IPS-20b (cell line): ENCODE measurements around the gene MYH7.
"Not testable (repeated sequence)": the region's sequence is repeated elsewhere in the genome, so short reads cannot be mapped to it uniquely, and the experiment has no call there.

Experiments
- H3K27ac ChIP-seq: one replicate; pipeline ENCODE4 v1.5.1; 2013; ENCODE audit warnings: low read length
- H3K27me3 ChIP-seq: 2 replicates; pipeline ENCODE4 v1.6.1; 2013; ENCODE audit warnings: mild to moderate bottlenecking, low read length, inconsistent platforms; ENCODE audit not compliant: insufficient read depth
- H3K36me3 ChIP-seq: 2 replicates; pipeline ENCODE4 v1.6.1; 2013; ENCODE audit warnings: low read depth, mild to moderate bottlenecking, inconsistent platforms, low read length, moderate library complexity; ENCODE audit not compliant: insufficient read depth
- H3K4me1 ChIP-seq: 2 replicates; pipeline ENCODE4 v1.6.1; 2013; ENCODE audit warnings: mild to moderate bottlenecking, control low read depth, inconsistent platforms, low read length, moderate library complexity; ENCODE audit not compliant: insufficient read depth
- H3K4me3 ChIP-seq: 2 replicates; pipeline ENCODE4 v1.5.1; 2013; ENCODE audit warnings: mild to moderate bottlenecking, low read length, inconsistent platforms
- H3K9ac ChIP-seq: 2 replicates; pipeline ENCODE4 v1.6.1; 2013; ENCODE audit warnings: low read depth, mild to moderate bottlenecking, inconsistent platforms, low read length, moderate library complexity
- H3K9me3 ChIP-seq: 2 replicates; pipeline ENCODE4 v1.6.1; 2013; ENCODE audit warnings: mild to moderate bottlenecking, low read depth, low read length, inconsistent platforms; ENCODE audit not compliant: insufficient read depth

The MYH7 gene

GRCh38 chr14:23465261-23465660 lies 29.8 kb upstream of the MYH7 start:
- no peak overlapping the region for H3K9ac ChIP-seq
- no peaks in the 10 kb centered on the region for H3K36me3 ChIP-seq
- H3K9me3 ChIP-seq, result no peaks in the 10 kb centered on the region
- no peak overlapping the region for H3K4me3 ChIP-seq
- no peaks in the 10 kb centered on the region for H3K4me1 ChIP-seq
- H3K27me3 ChIP-seq, result no peaks in the 10 kb centered on the region
- no peak overlapping the region for H3K27ac ChIP-seq

DNA sequence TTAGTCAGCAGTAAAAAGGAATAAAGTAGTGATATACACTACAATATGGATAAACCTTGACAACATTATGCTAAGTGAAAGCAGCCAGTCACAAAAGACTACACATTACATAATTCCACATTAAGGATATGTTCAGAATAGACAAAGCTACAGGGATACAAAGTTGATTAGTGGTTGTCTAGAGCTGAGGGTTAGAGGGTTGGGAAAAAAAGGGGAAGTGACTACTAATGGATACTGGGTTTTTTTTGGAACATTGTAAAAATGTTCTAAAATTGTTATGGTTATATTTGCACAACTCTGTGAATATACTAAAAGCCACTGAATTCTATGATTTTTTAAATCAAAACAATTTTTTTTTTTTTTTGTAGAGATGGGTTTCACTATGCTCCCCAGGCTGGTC lies 29.2 kb upstream of the MYH7 start:
- H3K9ac ChIP-seq, result no peak overlapping the region
- no peak overlapping the region for H3K27ac ChIP-seq
- H3K36me3 ChIP-seq, result no peaks in the 10 kb centered on the region
- H3K9me3 ChIP-seq, result no peaks in the 10 kb centered on the region
- H3K27me3 ChIP-seq, result no peaks in the 10 kb centered on the region
- H3K4me1 ChIP-seq, result no peaks in the 10 kb centered on the region
- H3K4me3 ChIP-seq, result no peak overlapping the region

GRCh38 chr14:23460960-23461359 lies 25.5 kb upstream of the MYH7 start:
- Histone ChIP-seq H3K9me3 (no peaks in the 10 kb centered on the region), H3K4me3 (no peak overlapping the region), H3K9ac (no peak overlapping the region), H3K36me3 (no peaks in the 10 kb centered on the region), H3K27ac (no peak overlapping the region), H3K4me1 (no peaks in the 10 kb centered on the region), H3K27me3 (no peaks in the 10 kb centered on the region)

- no peaks in the 10 kb centered on the region for H3K36me3 ChIP-seq
- H3K4me1 ChIP-seq, result no peaks in the 10 kb centered on the region
- H3K4me3 ChIP-seq, result no peak overlapping the region
- no peak overlapping the region for H3K27ac ChIP-seq
- no peaks in the 10 kb centered on the region for H3K9me3 ChIP-seq
- no peak overlapping the region for H3K9ac ChIP-seq
- no peaks in the 10 kb centered on the region for H3K27me3 ChIP-seq
Observed at GRCh38 chr14:23457587-23458445, 22.4 kb upstream of the MYH7 start.

DNA sequence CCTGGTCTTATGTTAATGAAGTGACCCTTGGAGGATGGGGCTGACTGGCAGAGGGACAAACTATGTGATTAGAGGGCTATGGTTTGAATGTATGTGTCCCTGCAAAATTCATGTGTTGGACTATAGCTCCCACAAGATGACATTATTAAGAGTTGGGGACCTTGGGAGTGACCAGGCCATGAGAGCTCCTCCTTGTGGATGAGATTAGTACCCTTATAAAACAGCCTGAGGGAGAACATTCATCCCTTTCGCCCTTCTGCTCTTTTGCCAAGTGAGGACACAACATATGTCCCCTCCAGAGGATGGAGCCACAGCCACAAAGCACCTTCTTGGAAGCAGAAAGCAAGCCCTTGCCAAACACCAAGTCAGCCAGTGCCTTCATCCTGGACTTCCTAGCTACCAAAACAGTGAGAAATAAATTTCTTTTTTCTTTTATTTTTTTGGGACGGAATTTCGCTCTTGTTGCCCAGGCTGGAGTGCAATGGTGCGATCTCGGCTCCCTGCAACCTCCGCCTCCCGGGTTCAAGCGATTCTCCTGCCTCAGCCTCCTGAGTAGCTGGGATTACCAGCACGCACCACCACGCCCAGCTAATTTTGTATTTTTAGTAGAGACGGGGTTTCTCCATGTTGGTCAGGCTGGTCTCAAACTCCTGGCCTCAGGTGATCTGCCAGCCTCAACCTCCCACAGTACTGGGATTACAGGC lies 21.6 kb upstream of the MYH7 start:
- not testable (repeated sequence) for H3K36me3 ChIP-seq, H3K9ac ChIP-seq, H3K4me3 ChIP-seq, H3K27me3 ChIP-seq, H3K4me1 ChIP-seq, H3K9me3 ChIP-seq, H3K27ac ChIP-seq

GRCh38 chr14:23454445-23454856 lies 19.0 kb upstream of the MYH7 start:
- H3K4me1 ChIP-seq, result no peaks in the 10 kb centered on the region; the same call in 1 of the 2 replicates
- no peak overlapping the region for H3K4me3 ChIP-seq
- 0 out of 2 replicates have a peak, but pooled peaks cover 5% of the 10 kb centered on the region for H3K9me3 ChIP-seq
- H3K27ac ChIP-seq, result no peak overlapping the region
- no peaks in the 10 kb centered on the region for H3K36me3 ChIP-seq
- H3K9ac ChIP-seq, result no peak overlapping the region
- no peaks in the 10 kb centered on the region for H3K27me3 ChIP-seq

GRCh38 chr14:23452237-23452636 lies 16.8 kb upstream of the MYH7 start:
- no peaks in the 10 kb centered on the region for H3K36me3 ChIP-seq
- no peak overlapping the region for H3K9ac ChIP-seq
- 0 out of 2 replicates have a peak, but pooled peaks cover 5% of the 10 kb centered on the region for H3K9me3 ChIP-seq
- no peaks in the 10 kb centered on the region for H3K27me3 ChIP-seq
- peaks cover 4% of the 10 kb centered on the region; the same call in 1 of the 2 replicates for H3K4me1 ChIP-seq
- no peak overlapping the region for H3K4me3 ChIP-seq
- no peak overlapping the region for H3K27ac ChIP-seq

DNA sequence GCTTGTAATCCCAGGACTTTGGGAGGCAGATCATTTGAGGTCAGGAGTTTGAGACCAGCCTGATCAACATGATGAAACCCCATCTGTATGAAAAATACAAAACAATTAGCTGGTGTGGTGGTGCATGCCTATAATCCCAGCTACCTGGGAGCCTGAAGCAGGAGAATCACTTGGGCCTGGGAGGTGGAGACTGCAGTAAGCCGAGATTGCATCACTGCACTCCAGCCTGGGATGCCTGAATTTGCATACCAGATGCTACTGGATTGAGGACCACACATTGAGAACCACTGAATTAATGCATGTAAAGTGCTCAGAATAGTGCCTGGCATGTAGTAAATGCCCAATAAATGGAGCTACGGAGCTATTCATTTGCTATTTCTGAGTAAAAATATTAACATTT lies 14.9 kb upstream of the MYH7 start:
- H3K4me1 ChIP-seq, result peaks cover 4% of the 10 kb centered on the region; the same call in 1 of the 2 replicates
- no peaks in the 10 kb centered on the region for H3K36me3 ChIP-seq
- no peaks in the 10 kb centered on the region for H3K27me3 ChIP-seq
- H3K9me3 ChIP-seq, result 0 out of 2 replicates have a peak, but pooled peaks cover 5% of the 10 kb centered on the region
- no peak overlapping the region for H3K9ac ChIP-seq
- H3K4me3 ChIP-seq, result no peak overlapping the region
- H3K27ac ChIP-seq, result no peak overlapping the region

GRCh38 chr14:23449314-23449713 lies 13.9 kb upstream of the MYH7 start:
- Histone ChIP-seq H3K9ac (no peak overlapping the region), H3K36me3 (no peaks in the 10 kb centered on the region), H3K4me1 (peaks cover 4% of the 10 kb centered on the region; the same call in 1 of the 2 replicates), H3K27me3 (no peaks in the 10 kb centered on the region), H3K9me3 (0 out of 2 replicates have a peak, but pooled peaks cover 5% of the 10 kb centered on the region), H3K4me3 (no peak overlapping the region), H3K27ac (no peak overlapping the region)

DNA sequence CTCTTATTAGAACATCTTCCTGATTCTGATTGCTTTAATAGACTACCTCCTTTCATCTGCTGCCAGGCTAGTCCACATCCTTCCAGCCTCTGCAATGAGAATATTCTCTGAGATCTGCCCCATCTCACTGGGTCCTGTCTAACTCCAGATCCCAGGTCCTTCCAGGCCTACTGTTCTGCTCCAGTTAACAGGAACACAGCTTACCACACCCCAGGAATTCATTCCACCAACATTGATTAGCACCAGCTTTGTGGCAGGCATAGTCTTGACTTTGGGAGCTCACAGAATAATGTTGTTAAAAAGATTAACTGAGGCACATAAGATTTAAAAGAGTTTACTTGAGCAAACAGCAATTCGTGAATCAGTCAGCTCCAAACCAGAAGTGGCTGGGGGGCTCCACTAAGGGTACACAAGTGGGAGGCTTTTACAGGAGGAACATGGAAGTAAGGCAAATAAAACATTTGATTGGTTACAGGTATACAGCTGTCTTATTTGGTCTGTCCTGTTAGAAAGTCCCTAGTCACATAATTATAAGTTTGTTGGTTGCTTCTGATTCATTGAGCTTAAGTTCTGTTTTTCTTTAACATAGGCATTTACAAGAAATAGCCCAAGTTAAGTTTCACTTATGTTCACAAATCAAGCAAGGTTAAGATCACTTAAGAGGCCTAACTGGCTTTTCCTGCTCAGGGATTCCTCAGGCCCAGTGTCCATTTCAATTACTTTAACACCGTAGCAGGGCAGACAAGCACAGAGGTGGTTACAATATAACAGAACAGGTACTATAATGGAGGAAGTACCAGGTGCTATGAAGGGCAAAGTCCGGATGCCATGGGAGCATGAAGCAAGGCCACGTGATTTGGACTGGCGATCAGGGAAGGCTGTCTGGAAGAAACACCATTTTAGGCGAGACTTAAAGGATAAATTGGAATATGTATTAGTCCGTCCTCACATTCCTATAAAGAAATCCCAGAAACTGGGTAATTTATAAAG lies 12.2 kb upstream of the MYH7 start:
- Histone ChIP-seq H3K4me3 (no peak overlapping the region), H3K27me3 (no peaks in the 10 kb centered on the region), H3K36me3 (no peaks in the 10 kb centered on the region), H3K9me3 (0 out of 2 replicates have a peak, but pooled peaks cover 5% of the 10 kb centered on the region), H3K9ac (no peak overlapping the region), H3K4me1 (peaks cover 11% of the 10 kb centered on the region; the same call in 1 of the 2 replicates), H3K27ac (no peak overlapping the region)

- Histone ChIP-seq H3K4me3 (no peak overlapping the region), H3K9me3 (no peaks in the 10 kb centered on the region), H3K36me3 (no peaks in the 10 kb centered on the region), H3K4me1 (peaks cover 15% of the 10 kb centered on the region; the same call in 1 of the 2 replicates), H3K9ac (no peak overlapping the region), H3K27me3 (no peaks in the 10 kb centered on the region), H3K27ac (no peak overlapping the region)
Observed at GRCh38 chr14:23446291-23446851, 10.9 kb upstream of the MYH7 start.
